Activated CD4-positive, alpha-beta T cell treated with anti-CD3 and anti-CD28 coated beads, Interleukin-2, amount 10 ng/mL, durations not matched to agents 24 days and 14 days (primary cell): Measurements from ENCODE around the gene AOC2. TPM values are rescaled to one million over a fixed set of nuclear protein-coding genes. Genes with fewer than 3 reads are reported as not detected.
A peak's percentile ranks its signal among the peaks of the same experiment; 100 is the strongest.

Source experiments
- DNase-seq: peaks from one replicate; pipeline ENCODE4 v3.0.0; 2022
- H3K27ac Mint-ChIP-seq: one replicate; pipeline ENCODE4 v1.8.0; 2022; ENCODE audit warnings: mild to moderate bottlenecking, mixed read lengths
- H3K27me3 Mint-ChIP-seq: one replicate; pipeline ENCODE4 v1.8.0; 2022; ENCODE audit warnings: mixed read lengths
- H3K36me3 Mint-ChIP-seq: one replicate; pipeline ENCODE4 v1.8.0; 2022; ENCODE audit warnings: low read depth, mild to moderate bottlenecking, mixed read lengths
- H3K4me1 Mint-ChIP-seq: one replicate; pipeline ENCODE4 v1.8.0; 2021; ENCODE audit warnings: mixed read lengths
- H3K4me3 Mint-ChIP-seq: one replicate; pipeline ENCODE4 v1.8.0; 2022; ENCODE audit warnings: mild to moderate bottlenecking, moderate library complexity, mixed read lengths
- H3K9me3 Mint-ChIP-seq: one replicate; pipeline ENCODE4 v1.8.0; 2021; ENCODE audit warnings: mixed read lengths
- intact Hi-C: fragments of 100-400 bp; cut with micrococcal nuclease; formaldehyde crosslinking; loops from one replicate; pipeline ENCODE4 v1.15.1; 2023
- total RNA-seq: library from RNA; stranded (reverse); gene quantifications from 2 replicates; pipeline ENCODE4 v1.2.3, GENCODE V29; 2022

The AOC2 gene, protein sequence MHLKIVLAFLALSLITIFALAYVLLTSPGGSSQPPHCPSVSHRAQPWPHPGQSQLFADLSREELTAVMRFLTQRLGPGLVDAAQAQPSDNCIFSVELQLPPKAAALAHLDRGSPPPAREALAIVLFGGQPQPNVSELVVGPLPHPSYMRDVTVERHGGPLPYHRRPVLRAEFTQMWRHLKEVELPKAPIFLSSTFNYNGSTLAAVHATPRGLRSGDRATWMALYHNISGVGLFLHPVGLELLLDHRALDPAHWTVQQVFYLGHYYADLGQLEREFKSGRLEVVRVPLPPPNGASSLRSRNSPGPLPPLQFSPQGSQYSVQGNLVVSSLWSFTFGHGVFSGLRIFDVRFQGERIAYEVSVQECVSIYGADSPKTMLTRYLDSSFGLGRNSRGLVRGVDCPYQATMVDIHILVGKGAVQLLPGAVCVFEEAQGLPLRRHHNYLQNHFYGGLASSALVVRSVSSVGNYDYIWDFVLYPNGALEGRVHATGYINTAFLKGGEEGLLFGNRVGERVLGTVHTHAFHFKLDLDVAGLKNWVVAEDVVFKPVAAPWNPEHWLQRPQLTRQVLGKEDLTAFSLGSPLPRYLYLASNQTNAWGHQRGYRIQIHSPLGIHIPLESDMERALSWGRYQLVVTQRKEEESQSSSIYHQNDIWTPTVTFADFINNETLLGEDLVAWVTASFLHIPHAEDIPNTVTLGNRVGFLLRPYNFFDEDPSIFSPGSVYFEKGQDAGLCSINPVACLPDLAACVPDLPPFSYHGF
- total RNA-seq: 3.3 and 4.2 TPM in 2 replicates

- Mint-ChIP-seq H3K9me3 (no peaks in the 10 kb centered on the region), H3K27ac (no peak within 1 kb of the TSS), H3K27me3 (no peaks in the 10 kb centered on the region), H3K4me1 (peaks cover 12% of the 10 kb centered on the region), H3K36me3 (peaks cover 54% of the 10 kb centered on the region), H3K4me3 (no peak within 1 kb of the TSS)
- intact Hi-C loops: loop anchor here (5.0 kb wide), 1 partner anchor 83 kb away; no protein-coding TSS in a partner anchor
- DNase-seq: no peak
Measured at GRCh38 chr17:42844271-42844670, at the start of gene AOC2. AOC2 (plus strand) TSS chr17:42844580; CDS start chr17:42844627, 47 bp downstream.

GRCh38 chr17:42795061-42795460, 49.3 kb upstream of the AOC2 start:
- H3K36me3 Mint-ChIP-seq: peaks cover 10% of the 10 kb centered on the region
- peaks cover 10% of the 10 kb centered on the region for H3K27me3 Mint-ChIP-seq
- H3K4me1 Mint-ChIP-seq: peaks cover 16% of the 10 kb centered on the region
- DNase-seq: no peak
- H3K9me3 Mint-ChIP-seq: peaks cover 3% of the 10 kb centered on the region
- intact Hi-C loops: no loop called here
- no peak overlapping the region for H3K4me3 Mint-ChIP-seq
- peak overlapping the region; percentile 40 for H3K27ac Mint-ChIP-seq

- Mint-ChIP-seq H3K36me3 (peaks cover 10% of the 10 kb centered on the region), H3K4me1 (peaks cover 16% of the 10 kb centered on the region), H3K27ac (no peak overlapping the region), H3K27me3 (peaks cover 10% of the 10 kb centered on the region), H3K9me3 (peaks cover 3% of the 10 kb centered on the region), H3K4me3 (peak overlapping the region; percentile 19)
- intact Hi-C loops: no loop called here
- DNase-seq: no peak
Measured at GRCh38 chr17:42795465-42795864, 48.9 kb upstream of the AOC2 start.

GRCh38 chr17:42796066-42796758, 48.2 kb upstream of the AOC2 start:
- intact Hi-C loops: no loop called here
- H3K4me1 Mint-ChIP-seq: peaks cover 16% of the 10 kb centered on the region
- no peak for DNase-seq
- H3K27me3 Mint-ChIP-seq: peaks cover 9% of the 10 kb centered on the region
- peaks cover 10% of the 10 kb centered on the region for H3K36me3 Mint-ChIP-seq
- H3K27ac Mint-ChIP-seq: no peak overlapping the region
- peaks cover 3% of the 10 kb centered on the region for H3K9me3 Mint-ChIP-seq
- no peak overlapping the region for H3K4me3 Mint-ChIP-seq

- peaks cover 3% of the 10 kb centered on the region for H3K9me3 Mint-ChIP-seq
- H3K27ac Mint-ChIP-seq: no peak overlapping the region
- H3K4me1 Mint-ChIP-seq: peaks cover 16% of the 10 kb centered on the region
- no peak for DNase-seq
- peaks cover 10% of the 10 kb centered on the region for H3K36me3 Mint-ChIP-seq
- intact Hi-C loops: loop anchor here (1.0 kb wide), 1 partner anchor 27 kb away; the partner anchor contains the start of gene BECN1
- H3K27me3 Mint-ChIP-seq: peaks cover 12% of the 10 kb centered on the region
- peak overlapping the region; percentile 95 for H3K4me3 Mint-ChIP-seq
Measured at GRCh38 chr17:42797067-42798007, 47.0 kb upstream of the AOC2 start.

DNA sequence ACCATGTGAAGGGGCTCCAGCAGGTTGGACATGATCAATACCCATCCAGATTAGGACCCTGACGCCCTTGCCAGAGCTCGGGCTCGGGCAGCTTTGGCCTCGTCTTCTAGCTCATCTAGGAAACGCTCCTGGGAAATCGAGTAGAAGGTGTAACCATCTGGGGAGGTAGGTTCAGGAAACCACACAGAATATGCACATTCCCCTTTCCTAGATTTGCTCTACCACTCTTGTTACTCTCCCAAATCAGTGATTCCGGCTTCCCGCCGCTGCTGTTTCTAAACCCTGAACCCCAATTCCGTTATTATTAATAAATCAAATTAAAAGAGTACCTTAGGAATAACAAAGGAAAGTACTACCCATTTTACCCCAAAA, 46.4 kb upstream of the AOC2 start:
- Mint-ChIP-seq H3K9me3 (peaks cover 3% of the 10 kb centered on the region), H3K27ac (peak overlapping the region; percentile 73), H3K4me3 (peak overlapping the region; percentile 95), H3K4me1 (peaks cover 16% of the 10 kb centered on the region), H3K27me3 (peaks cover 12% of the 10 kb centered on the region), H3K36me3 (peaks cover 10% of the 10 kb centered on the region)
- intact Hi-C loops: loop anchor here (1.0 kb wide), 1 partner anchor 26 kb away; the partner anchor contains the start of gene BECN1
- DNase-seq: no peak

DNA sequence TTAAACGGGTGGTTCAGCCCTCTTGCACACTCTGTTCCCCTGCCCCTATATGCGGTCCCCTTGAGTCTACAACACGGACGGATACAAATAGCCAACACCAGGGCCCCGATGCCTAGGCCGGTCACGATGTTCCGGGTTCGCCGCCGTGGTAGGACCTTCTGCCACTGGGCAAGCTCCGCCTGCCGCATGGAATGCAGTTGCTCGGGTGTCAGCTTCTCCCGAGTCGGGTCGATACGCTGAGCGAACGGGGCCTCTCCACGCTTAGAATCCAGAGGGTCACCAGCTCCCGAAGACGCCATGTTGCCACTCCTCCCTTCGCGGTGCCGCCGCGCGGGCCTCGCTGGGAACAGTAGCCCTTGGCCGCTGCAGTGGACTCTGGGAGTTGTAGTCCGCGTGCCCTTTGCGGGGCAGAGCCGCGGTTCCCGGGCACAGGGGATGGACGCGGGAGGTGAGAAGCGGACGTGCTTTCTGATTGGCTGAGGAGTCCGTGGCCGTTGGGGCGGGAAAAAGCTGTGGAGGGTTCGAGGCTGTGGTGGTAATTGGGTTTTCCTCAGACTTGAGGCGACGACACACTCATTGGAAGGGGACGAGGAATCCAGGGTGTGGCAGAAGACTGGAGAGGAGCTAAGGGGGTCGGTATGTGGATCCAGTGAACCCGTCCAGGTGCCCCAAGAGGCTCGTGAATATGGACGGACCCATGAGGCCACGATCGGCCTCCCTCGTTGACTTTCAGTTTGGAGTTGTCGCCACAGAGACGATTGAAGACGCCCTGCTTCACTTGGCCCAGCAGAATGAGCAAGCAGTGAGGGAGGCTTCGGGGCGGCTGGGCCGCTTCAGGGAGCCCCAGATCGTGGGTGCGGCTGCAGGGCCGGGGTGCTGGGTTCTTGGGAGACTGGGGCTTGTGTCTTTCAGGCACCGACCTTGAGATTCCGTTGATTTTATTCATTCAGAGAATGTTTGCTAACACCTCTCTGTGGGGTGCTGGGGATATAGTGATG, 45.7 kb upstream of the AOC2 start, which contains the start of the genes CNTD1 and COA3:
Gene CNTD1, plus strand, starts transcription at position 479 of the 998 bp plus-strand sequence. Its CDS starts 207 bp downstream, at position 686.
Gene COA3, minus strand, starts transcription at position 322 of the 998 bp plus-strand sequence. Its CDS starts 23 bp downstream, at position 299.
- peak within 1 kb of the TSS; percentile 95 for H3K4me3 Mint-ChIP-seq
- peaks cover 10% of the 10 kb centered on the region for H3K36me3 Mint-ChIP-seq
- peak within 1 kb of the TSS; percentile 73 for H3K27ac Mint-ChIP-seq
- DNase-seq: peak; percentile 95
- peaks cover 3% of the 10 kb centered on the region for H3K9me3 Mint-ChIP-seq
- H3K4me1 Mint-ChIP-seq: peaks cover 16% of the 10 kb centered on the region
- peaks cover 12% of the 10 kb centered on the region for H3K27me3 Mint-ChIP-seq
- intact Hi-C loops: loop anchor here (1.0 kb wide), 1 partner anchor 26 kb away; the partner anchor contains the start of gene BECN1

DNA sequence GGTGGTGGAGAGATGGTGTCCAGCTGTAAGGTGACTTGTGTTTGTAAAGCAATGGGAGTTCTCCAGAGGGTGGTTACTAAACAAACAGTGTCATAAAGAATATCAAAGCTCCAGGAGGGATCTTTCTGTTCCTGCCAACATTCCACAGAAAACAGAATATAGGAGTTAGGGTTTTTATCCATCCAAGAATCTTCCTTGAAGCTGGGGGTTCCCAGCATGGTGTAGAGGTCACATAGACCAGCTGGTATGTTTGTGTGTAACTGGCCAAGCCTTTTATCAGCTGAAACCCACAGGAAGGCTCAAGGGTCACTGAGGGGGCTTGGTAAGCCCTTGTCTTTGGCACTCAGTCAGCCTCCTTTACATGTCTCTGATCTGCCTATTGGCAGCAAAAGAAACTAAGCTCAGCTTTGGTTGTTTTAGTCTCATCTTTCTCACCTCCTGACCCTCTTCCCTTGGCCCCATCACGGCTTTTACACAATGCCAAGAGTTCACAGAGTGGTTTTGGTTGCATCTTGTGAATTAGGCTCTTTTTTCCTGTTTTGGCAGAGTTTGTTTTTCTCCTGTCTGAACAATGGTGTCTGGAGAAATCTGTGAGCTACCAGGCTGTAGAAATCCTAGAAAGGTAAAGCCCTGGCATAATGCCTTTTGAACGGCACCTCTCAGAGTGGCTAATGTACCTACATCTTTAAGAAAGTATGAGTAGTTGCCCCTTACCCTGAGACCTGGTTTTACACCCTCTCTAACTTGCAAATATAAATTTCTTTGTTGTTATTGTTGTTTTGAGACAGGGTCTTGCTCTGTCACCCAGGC, 41.1 kb upstream of the AOC2 start:
- Mint-ChIP-seq H3K27me3 (peaks cover 12% of the 10 kb centered on the region), H3K4me3 (no peak overlapping the region), H3K9me3 (peaks cover 3% of the 10 kb centered on the region), H3K4me1 (peaks cover 4% of the 10 kb centered on the region), H3K27ac (no peak overlapping the region), H3K36me3 (peaks cover 2% of the 10 kb centered on the region)
- no peak for DNase-seq
- intact Hi-C loops: no loop called here

GRCh38 chr17:42804918-42805367, 39.4 kb upstream of the AOC2 start:
- H3K4me3 Mint-ChIP-seq: no peak overlapping the region
- DNase-seq: no peak
- peaks cover 10% of the 10 kb centered on the region for H3K36me3 Mint-ChIP-seq
- intact Hi-C loops: no loop called here
- no peak overlapping the region for H3K27ac Mint-ChIP-seq
- H3K4me1 Mint-ChIP-seq: no peaks in the 10 kb centered on the region
- H3K9me3 Mint-ChIP-seq: no peaks in the 10 kb centered on the region
- H3K27me3 Mint-ChIP-seq: peaks cover 10% of the 10 kb centered on the region

- Mint-ChIP-seq H3K36me3 (peaks cover 19% of the 10 kb centered on the region), H3K9me3 (no peaks in the 10 kb centered on the region), H3K4me3 (no peak overlapping the region), H3K4me1 (peaks cover 2% of the 10 kb centered on the region), H3K27ac (no peak overlapping the region), H3K27me3 (peaks cover 3% of the 10 kb centered on the region)
- intact Hi-C loops: no loop called here
- no peak for DNase-seq
Measured at GRCh38 chr17:42806249-42806648, 38.1 kb upstream of the AOC2 start.

DNA sequence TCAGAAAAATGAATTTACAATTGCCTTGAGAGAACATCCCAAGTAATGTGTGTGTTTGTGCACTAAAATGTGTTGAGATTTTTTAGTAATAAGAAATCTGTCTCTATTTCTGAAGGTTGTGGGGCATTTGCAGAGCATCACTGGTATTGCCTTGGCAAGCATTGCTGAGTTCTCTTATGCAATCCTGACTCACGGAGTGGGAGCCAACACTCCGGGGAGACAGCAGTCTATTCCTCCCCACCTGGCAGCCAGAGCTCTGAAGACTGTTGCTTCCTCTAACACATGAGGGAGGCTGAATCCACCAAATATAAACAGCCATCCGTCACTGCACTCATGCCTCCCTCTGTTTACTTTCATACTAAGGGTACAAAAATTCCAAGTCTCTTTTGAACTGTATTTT, 35.1 kb upstream of the AOC2 start:
- Mint-ChIP-seq H3K27ac (no peak overlapping the region), H3K36me3 (peaks cover 31% of the 10 kb centered on the region), H3K4me3 (no peak overlapping the region), H3K4me1 (peaks cover 2% of the 10 kb centered on the region), H3K27me3 (no peaks in the 10 kb centered on the region), H3K9me3 (no peaks in the 10 kb centered on the region)
- no peak for DNase-seq
- intact Hi-C loops: no loop called here
